ENCODE results near the gene TOR1AIP1.

TOR1AIP1 gene

GRCh38 chr1:179951383-179952144 is 69.5 kb downstream of the TOR1AIP1 start:
- no peak for TF ChIP-seq CTCF (IDR thresholded peaks at IDR 0.05; ENCODE audit: low read depth, low read length, missing control alignments)

GRCh38 chr1:179952186-179952585 is 70.1 kb downstream of the TOR1AIP1 start:
- no peak for TF ChIP-seq CTCF (IDR thresholded peaks at IDR 0.05; ENCODE audit: low read depth, low read length, missing control alignments)
- no peak overlapping the region for H3K4me3 ChIP-seq (replicated peaks; ENCODE audit: low read depth, low read length)
- no peak for DNase-seq (ENCODE audit: extremely low read depth, low read depth)

More at GRCh38 chr1:179951383-179952144, 69.5 kb downstream of the TOR1AIP1 start:
- DNase-seq (ENCODE audit: extremely low read depth, low read depth): no peak
- H3K4me3 ChIP-seq (replicated peaks; ENCODE audit: low read depth, low read length): no peak overlapping the region

- peak overlapping the region; percentile 82 for H3K4me3 ChIP-seq (replicated peaks; ENCODE audit: low read depth, low read length)
- TF ChIP-seq CTCF (IDR thresholded peaks at IDR 0.05; ENCODE audit: low read depth, low read length, missing control alignments): no peak
- peak; percentile 25 for DNase-seq (ENCODE audit: extremely low read depth, low read depth)
Measured at GRCh38 chr1:179953974-179954492, 71.9 kb downstream of the TOR1AIP1 start.

- TF ChIP-seq CTCF (IDR thresholded peaks at IDR 0.05; ENCODE audit: low read depth, low read length, missing control alignments): no peak
- peak; percentile 99 for DNase-seq (ENCODE audit: extremely low read depth, low read depth)
Measured at GRCh38 chr1:179954493-179955286, 72.6 kb downstream of the TOR1AIP1 start, which contains the start of gene CEP350. Gene CEP350 (plus strand): TSS chr1:179954810. CDS start chr1:179986182, 31,372 bp downstream.

GRCh38 chr1:179955287-179955680 is 73.2 kb downstream of the TOR1AIP1 start:
- no peak for DNase-seq (ENCODE audit: extremely low read depth, low read depth)
- no peak for TF ChIP-seq CTCF (IDR thresholded peaks at IDR 0.05; ENCODE audit: low read depth, low read length, missing control alignments)
- H3K4me3 ChIP-seq (replicated peaks; ENCODE audit: low read depth, low read length): peak overlapping the region; percentile 82

More at GRCh38 chr1:179954493-179955286, 72.6 kb downstream of the TOR1AIP1 start, which contains the start of gene CEP350:
- H3K4me3 ChIP-seq (replicated peaks; ENCODE audit: low read depth, low read length): peak within 1 kb of the TSS; percentile 82

GRCh38 chr1:179955731-179956130 is 73.6 kb downstream of the TOR1AIP1 start:
- DNase-seq (ENCODE audit: extremely low read depth, low read depth): no peak
- peak overlapping the region; percentile 82 for H3K4me3 ChIP-seq (replicated peaks; ENCODE audit: low read depth, low read length)
- TF ChIP-seq CTCF (IDR thresholded peaks at IDR 0.05; ENCODE audit: low read depth, low read length, missing control alignments): no peak

Measured in HFF-Myc (cell line).